ENCODE results near the gene MMP11.

DNA sequence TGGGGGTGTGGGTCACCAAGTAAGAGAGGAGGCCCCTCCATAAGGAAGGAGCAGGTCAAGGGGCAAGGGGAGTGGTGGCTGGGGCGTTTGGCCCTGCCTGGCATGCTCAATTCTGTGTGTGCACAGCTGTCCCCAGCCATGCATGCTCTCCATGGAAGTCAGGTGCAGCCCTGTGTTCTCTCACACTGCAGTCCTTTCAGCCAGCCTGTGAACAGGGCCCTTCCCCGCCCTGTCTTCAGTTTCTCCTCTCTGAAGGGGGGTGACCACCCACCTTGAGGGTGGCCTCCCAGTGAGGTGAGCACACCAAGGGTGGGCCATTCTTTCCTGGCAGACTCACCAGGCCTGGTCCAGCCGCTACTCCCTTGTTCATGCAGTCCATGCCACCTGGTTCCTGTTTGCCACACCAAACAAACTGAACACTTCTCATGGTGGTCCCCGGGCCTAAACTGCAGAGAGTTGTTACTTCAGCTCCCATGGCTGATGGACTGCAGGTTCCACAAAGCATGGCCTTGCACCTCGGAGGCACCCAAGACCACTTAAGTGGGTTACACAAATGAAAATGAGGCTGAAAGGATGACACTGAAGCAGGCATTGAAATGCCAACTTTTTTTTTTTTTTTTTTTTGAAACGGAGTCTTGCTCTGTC, 3.2 kb upstream of the MMP11 start:
- no peak for TF ChIP-seq POLR2A (IDR thresholded peaks at IDR 0.05)
- TF ChIP-seq CTCF (IDR thresholded peaks at IDR 0.05) = no peak

All from ovary (tissue), 3 donors.